Smooth muscle cell (in vitro differentiated cells): ENCODE measurements around the gene SLC25A30. TPM values are rescaled to one million over a fixed set of nuclear protein-coding genes. Genes with fewer than 3 reads are reported as not detected.

Experiments
- DNase-seq: peaks from one replicate; lab custom pipeline; 2025; ENCODE audit not compliant: unreplicated experiment; lab: John Stamatoyannopoulos, UW
- H2AFZ ChIP-seq: fragments of 200-600 bp; sonication (generic); 2 replicates; pipeline ENCODE4 v1.6.0; 2016; ENCODE audit warnings: antibody characterized with exemption, low read depth, mild to moderate bottlenecking
- H3F3A ChIP-seq: fragments of 200-600 bp; sonication (generic); 2 replicates; pipeline ENCODE4 v1.6.0; 2017; ENCODE audit warnings: antibody characterized with exemption, low read depth
- H3K27ac ChIP-seq: fragments of 200-600 bp; sonication (generic); 2 replicates; pipeline ENCODE4 v1.5.1; 2016; ENCODE audit warnings: low read depth, mild to moderate bottlenecking
- H3K27me3 ChIP-seq: fragments of 200-600 bp; sonication (generic); 2 replicates; pipeline ENCODE4 v1.6.1; 2016; ENCODE audit warnings: low read depth, mild to moderate bottlenecking
- H3K36me3 ChIP-seq: fragments of 200-600 bp; sonication (generic); 2 replicates; pipeline ENCODE4 v1.5.1; 2016; ENCODE audit warnings: low read depth
- H3K4me1 ChIP-seq: fragments of 200-600 bp; sonication (generic); 2 replicates; pipeline ENCODE4 v1.5.1; 2016; ENCODE audit warnings: low read depth
- H3K4me2 ChIP-seq: fragments of 200-600 bp; sonication (generic); 2 replicates; pipeline ENCODE4 v1.6.0; 2016; ENCODE audit warnings: mild to moderate bottlenecking
- H3K4me3 ChIP-seq: fragments of 200-600 bp; sonication (generic); 2 replicates; pipeline ENCODE4 v1.5.1; 2016; ENCODE audit warnings: mild to moderate bottlenecking
- H3K79me2 ChIP-seq: fragments of 200-600 bp; sonication (generic); 2 replicates; pipeline ENCODE4 v1.6.0; 2016; ENCODE audit warnings: low read depth, mild to moderate bottlenecking
- H3K9ac ChIP-seq: fragments of 200-600 bp; sonication (generic); 2 replicates; pipeline ENCODE4 v1.6.0; 2016; ENCODE audit warnings: low read depth
- H3K9me3 ChIP-seq: fragments of 200-600 bp; sonication (generic); replicated peaks from 2 replicates; pipeline ENCODE4 v1.5.1; 2016; ENCODE audit warnings: low read depth
- H4K20me1 ChIP-seq: fragments of 200-600 bp; sonication (generic); 2 replicates; pipeline ENCODE4 v1.6.0; 2016; ENCODE audit warnings: low read depth
- WGBS: methylation state at CpG from one replicate; pipeline ENCODE4 v1.1.7; 2016; ENCODE audit warnings: low lambda C conversion rate; 5-methylcytosine and 5-hydroxymethylcytosine counted together
- polyA plus RNA-seq: library from polyadenylated mRNA; unstranded; fragments of >200 nt; fragmentation: Nextera tagmentation; extraction: Ambion mirVana; gene quantifications from 2 replicates; pipeline ENCODE4 v1.2.1, GENCODE V29; 2016
- total RNA-seq: library from RNA; depleted of rRNA; stranded (reverse); fragments of >200 nt; gene quantifications from 2 replicates; pipeline ENCODE4 v1.2.3, GENCODE V29; 2014
- TF ChIP-seq, protein P1 (sequence below): fragments of 200-600 bp; sonication (generic); IDR thresholded peaks from 2 replicates; pipeline ENCODE4 v1.5.1; 2017; ENCODE audit warnings: borderline replicate concordance, mild to moderate bottlenecking, antibody characterized with exemption; ENCODE audit not compliant: insufficient read depth, poor library complexity, severe bottlenecking

The SLC25A30 gene
- total and polyA plus RNA-seq, 2 experiments from 2014 or later: 1.3 to 6.8 TPM

DNA sequence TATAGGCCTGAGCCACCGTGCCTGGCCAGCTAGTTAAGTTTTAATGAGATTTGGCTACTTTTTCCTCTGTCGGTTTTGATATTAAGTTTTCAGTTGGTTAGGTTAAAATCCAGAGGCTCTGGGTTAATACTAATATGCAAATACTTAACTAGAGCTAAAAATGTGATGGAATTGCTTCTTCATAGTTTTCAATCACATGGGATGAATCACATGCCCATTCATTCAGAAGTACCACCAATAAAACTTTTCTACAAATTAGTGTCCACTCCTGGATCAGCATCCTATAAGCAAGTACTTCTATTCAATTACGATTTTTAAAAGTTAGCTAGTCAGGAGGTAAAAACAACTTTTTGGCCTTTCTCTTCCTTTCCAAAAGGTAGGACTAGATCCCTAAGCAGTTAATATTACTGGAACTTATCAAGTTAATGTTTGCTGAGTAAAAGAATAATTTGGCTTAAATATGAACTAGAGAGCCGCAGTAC, 4.3 kb downstream of the SLC25A30 start:
- no peak overlapping the region for H2AFZ ChIP-seq
- no peak overlapping the region for H3K27ac ChIP-seq
- no peaks in the 10 kb centered on the region for H3K4me1 ChIP-seq
- no peaks in the 10 kb centered on the region for H3K27me3 ChIP-seq
- 95% methylated on average over 4 of the region's 4 CpGs for WGBS
- no peaks in the 10 kb centered on the region for H4K20me1 ChIP-seq
- no peak overlapping the region for H3K9ac ChIP-seq
- TF ChIP-seq, protein P1, sequence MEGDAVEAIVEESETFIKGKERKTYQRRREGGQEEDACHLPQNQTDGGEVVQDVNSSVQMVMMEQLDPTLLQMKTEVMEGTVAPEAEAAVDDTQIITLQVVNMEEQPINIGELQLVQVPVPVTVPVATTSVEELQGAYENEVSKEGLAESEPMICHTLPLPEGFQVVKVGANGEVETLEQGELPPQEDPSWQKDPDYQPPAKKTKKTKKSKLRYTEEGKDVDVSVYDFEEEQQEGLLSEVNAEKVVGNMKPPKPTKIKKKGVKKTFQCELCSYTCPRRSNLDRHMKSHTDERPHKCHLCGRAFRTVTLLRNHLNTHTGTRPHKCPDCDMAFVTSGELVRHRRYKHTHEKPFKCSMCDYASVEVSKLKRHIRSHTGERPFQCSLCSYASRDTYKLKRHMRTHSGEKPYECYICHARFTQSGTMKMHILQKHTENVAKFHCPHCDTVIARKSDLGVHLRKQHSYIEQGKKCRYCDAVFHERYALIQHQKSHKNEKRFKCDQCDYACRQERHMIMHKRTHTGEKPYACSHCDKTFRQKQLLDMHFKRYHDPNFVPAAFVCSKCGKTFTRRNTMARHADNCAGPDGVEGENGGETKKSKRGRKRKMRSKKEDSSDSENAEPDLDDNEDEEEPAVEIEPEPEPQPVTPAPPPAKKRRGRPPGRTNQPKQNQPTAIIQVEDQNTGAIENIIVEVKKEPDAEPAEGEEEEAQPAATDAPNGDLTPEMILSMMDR: no peak
- no peaks in the 10 kb centered on the region for H3F3A ChIP-seq
- H3K4me2 ChIP-seq: no peak overlapping the region
- no peak for DNase-seq
- no peaks in the 10 kb centered on the region for H3K36me3 ChIP-seq
- no peaks in the 10 kb centered on the region for H3K9me3 ChIP-seq
- H3K79me2 ChIP-seq: no peaks in the 10 kb centered on the region
- H3K4me3 ChIP-seq: no peak overlapping the region

DNA sequence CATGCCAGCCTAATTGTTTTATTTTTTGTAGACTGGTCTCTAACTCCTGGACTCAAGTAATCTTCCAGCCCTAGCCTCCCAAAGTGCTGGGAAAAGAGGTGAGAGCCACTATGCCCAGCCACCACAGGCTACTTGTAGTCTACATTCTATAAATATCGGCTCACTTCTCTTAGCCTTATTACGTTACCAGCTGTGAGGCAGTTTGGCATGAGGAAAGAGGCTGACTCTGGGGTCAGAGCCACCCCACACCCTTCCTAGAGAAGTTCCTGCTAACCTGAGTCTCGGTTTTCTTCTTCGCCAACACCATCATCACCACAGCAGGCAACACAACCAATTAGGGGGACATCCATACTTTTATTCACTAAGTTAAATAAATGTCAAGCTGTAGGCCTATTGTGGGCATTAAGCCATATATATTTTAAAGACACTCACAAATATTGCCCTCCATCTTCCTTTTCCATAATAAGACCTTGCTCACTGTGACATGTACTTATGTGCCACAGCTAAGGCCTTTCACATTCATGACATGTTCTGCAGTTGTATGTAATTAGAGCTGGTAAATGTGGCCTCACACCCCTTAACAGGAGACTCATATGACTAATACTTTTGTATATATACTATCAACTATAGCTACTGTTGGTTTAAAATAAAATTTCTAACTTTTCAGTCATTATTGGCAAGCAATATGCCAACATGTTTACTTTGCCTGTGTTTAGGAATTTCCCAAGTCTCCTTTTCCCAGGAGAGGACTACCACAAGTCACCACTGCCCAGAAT, 5.7 kb downstream of the SLC25A30 start:
- WGBS: 98% methylated on average over 4 of the region's 4 CpGs
- no peak overlapping the region for H3K4me3 ChIP-seq
- H4K20me1 ChIP-seq: no peaks in the 10 kb centered on the region
- H3K79me2 ChIP-seq: no peaks in the 10 kb centered on the region
- no peaks in the 10 kb centered on the region for H3F3A ChIP-seq
- no peak for DNase-seq
- H3K4me1 ChIP-seq: no peaks in the 10 kb centered on the region
- TF ChIP-seq, protein P1: no peak
- H3K27me3 ChIP-seq: no peaks in the 10 kb centered on the region
- H3K4me2 ChIP-seq: no peak overlapping the region
- no peak overlapping the region for H3K27ac ChIP-seq
- H3K36me3 ChIP-seq: peaks cover 4% of the 10 kb centered on the region
- no peaks in the 10 kb centered on the region for H3K9me3 ChIP-seq
- H2AFZ ChIP-seq: no peak overlapping the region
- H3K9ac ChIP-seq: no peak overlapping the region

DNA sequence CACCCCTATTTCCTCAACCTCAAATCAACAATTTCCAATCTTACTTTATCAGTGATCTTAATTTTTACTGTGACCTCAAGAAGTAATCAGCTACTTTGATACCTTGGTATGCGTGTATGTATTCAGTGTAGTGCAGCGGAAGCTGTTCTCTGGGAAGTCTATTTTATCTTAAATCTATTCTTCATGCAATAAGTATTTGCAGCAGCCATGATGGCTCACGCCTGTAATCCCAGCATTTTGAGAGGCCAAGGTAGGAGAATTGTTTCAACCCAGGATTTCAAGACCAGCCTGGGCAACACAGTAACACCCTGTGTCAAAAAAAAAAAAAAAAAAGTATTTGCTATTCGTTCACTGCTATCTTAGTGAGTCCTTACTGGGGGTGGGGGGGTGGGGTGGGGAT, 6.5 kb downstream of the SLC25A30 start:
- Histone ChIP-seq H3K4me2 (no peak overlapping the region), H3K9me3 (no peaks in the 10 kb centered on the region), H3K27ac (no peak overlapping the region), H4K20me1 (no peaks in the 10 kb centered on the region), H3K9ac (no peak overlapping the region), H3K27me3 (no peaks in the 10 kb centered on the region), H3K4me3 (no peak overlapping the region), H2AFZ (no peak overlapping the region), H3K4me1 (no peaks in the 10 kb centered on the region), H3K36me3 (peaks cover 4% of the 10 kb centered on the region), H3F3A (no peaks in the 10 kb centered on the region), H3K79me2 (no peaks in the 10 kb centered on the region)
- no peak for DNase-seq
- TF ChIP-seq, protein P1: no peak
- WGBS: 86% methylated on average over 4 of the region's 4 CpGs

DNA sequence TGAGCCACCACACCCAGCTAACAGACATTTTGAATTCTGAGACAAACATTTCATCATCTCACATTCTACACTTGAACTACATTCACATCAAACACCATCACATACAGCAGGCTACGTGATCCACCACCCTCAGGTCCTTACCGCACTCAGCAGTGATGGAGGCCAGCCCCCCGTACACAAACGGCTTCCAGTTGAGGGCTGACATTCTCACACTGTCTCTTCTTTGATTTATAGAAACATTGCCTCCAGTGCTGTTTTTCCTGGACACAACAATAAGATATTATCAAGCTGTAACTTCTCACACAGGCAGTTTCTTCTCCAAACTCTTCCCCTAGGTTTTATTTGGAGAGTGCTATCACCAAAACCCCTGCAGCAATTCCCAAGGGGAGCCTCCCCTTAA, 7.0 kb downstream of the SLC25A30 start:
- Histone ChIP-seq H3K9me3 (no peaks in the 10 kb centered on the region), H3K9ac (no peak overlapping the region), H3K4me3 (no peak overlapping the region), H3K4me1 (no peaks in the 10 kb centered on the region), H3K36me3 (peaks cover 4% of the 10 kb centered on the region), H3F3A (no peaks in the 10 kb centered on the region), H3K4me2 (no peak overlapping the region), H3K27ac (no peak overlapping the region), H2AFZ (no peak overlapping the region), H4K20me1 (no peaks in the 10 kb centered on the region), H3K27me3 (no peaks in the 10 kb centered on the region), H3K79me2 (no peaks in the 10 kb centered on the region)
- no peak for DNase-seq
- 81% methylated on average over 4 of the region's 4 CpGs for WGBS
- TF ChIP-seq, protein P1: no peak
